ENCODE results near the gene TMEM190.
"Not testable (repeated sequence)": the region's sequence is repeated elsewhere in the genome, so short reads cannot be mapped to it uniquely, and the experiment has no call there.

Gene TMEM190

GRCh38 chr19:55391702-55392615 lies 15.3 kb downstream of the TMEM190 start:
- no peak for DNase-seq

- no peak for DNase-seq
Observed at GRCh38 chr19:55392820-55393761, 16.5 kb downstream of the TMEM190 start.

- no peak for DNase-seq
Observed at GRCh38 chr19:55398200-55398925, 21.7 kb downstream of the TMEM190 start.

- no peak for DNase-seq
Observed at GRCh38 chr19:55400281-55401087, 23.9 kb downstream of the TMEM190 start.

- not testable (repeated sequence) for DNase-seq
Observed at GRCh38 chr19:55401390-55401789, 24.8 kb downstream of the TMEM190 start.

GRCh38 chr19:55402509-55402908 lies 25.9 kb downstream of the TMEM190 start:
- DNase-seq, result no peak

GRCh38 chr19:55405638-55406037 lies 29.0 kb downstream of the TMEM190 start:
- DNase-seq, result no peak

- DNase-seq, result no peak
Observed at GRCh38 chr19:55406091-55406825, 29.6 kb downstream of the TMEM190 start.

GRCh38 chr19:55406826-55407549 lies 30.4 kb downstream of the TMEM190 start:
- no peak for DNase-seq

GRCh38 chr19:55407550-55407799 lies 30.8 kb downstream of the TMEM190 start, which contains the start of gene UBE2S:
Gene UBE2S, minus strand, starts transcription at chr19:55407788. Its CDS starts 199 bp downstream, at chr19:55407589.
- DNase-seq, result not testable (repeated sequence)

- DNase-seq, result peak; percentile 98
Observed at GRCh38 chr19:55407800-55408532, 31.3 kb downstream of the TMEM190 start.

- no peak for DNase-seq
Observed at GRCh38 chr19:55408533-55408872, 31.9 kb downstream of the TMEM190 start.

GRCh38 chr19:55409179-55409578 lies 32.6 kb downstream of the TMEM190 start:
- DNase-seq, result not testable (repeated sequence)

GRCh38 chr19:55410168-55410567 lies 33.5 kb downstream of the TMEM190 start:
- DNase-seq, result no peak

- no peak for DNase-seq
Observed at GRCh38 chr19:55418185-55418584, 41.6 kb downstream of the TMEM190 start.

GRCh38 chr19:55419103-55419502 lies 42.5 kb downstream of the TMEM190 start:
- no peak for DNase-seq

- no peak for DNase-seq
Observed at GRCh38 chr19:55419624-55420236, 43.1 kb downstream of the TMEM190 start.

- DNase-seq, result not testable (repeated sequence)
Observed at GRCh38 chr19:55421281-55421680, 44.7 kb downstream of the TMEM190 start.

GRCh38 chr19:55423225-55424005 lies 46.8 kb downstream of the TMEM190 start:
- DNase-seq, result no peak
